HepG2 (cell line): ENCODE data around the gene TRANK1. TPM values are rescaled to one million over a fixed set of nuclear protein-coding genes. Genes with fewer than 3 reads are reported as not detected.
"Not testable (repeated sequence)": the region's sequence is repeated elsewhere in the genome, so short reads cannot be mapped to it uniquely, and the experiment has no call there.

Experiments used
- ATAC-seq: fragments of 200-7000 bp; cut with Tn5 transposase; 3 replicates; pipeline ENCODE4 v1.9.1; 2020; ENCODE audit warnings: mild to moderate bottlenecking, moderate library complexity
- BruUV-seq: library from RNA; stranded (reverse); fragments of 400-500 nt; replicated peaks from 2 replicates; lab custom pipeline; 2021; lab: Mats Ljungman, UMichigan
- CTCF ChIA-PET: fragments of 300-600 bp; formaldehyde crosslinking; extraction: SDS; loops from one replicate; lab custom pipeline; 2021; ENCODE audit warnings: low total read pairs, inconsistent platforms, low intra/inter-chr PET ratio; lab: Yijun Ruan, JAX
- POLR2A ChIA-PET: fragments of 350-600 bp; sonication (Branson Sonifier 250); formaldehyde crosslinking; loops from one replicate; lab custom pipeline; 2020; ENCODE audit warnings: antibody characterized with exemption, inconsistent platforms; lab: Yijun Ruan, JAX
- DNase-seq: peaks from one replicate; pipeline ENCODE4 v3.0.0-alpha.2; 2015; ENCODE audit warnings: low spot score
- FAIRE-seq: peaks from 3 replicates; lab custom pipeline; 2011; peaks lifted over from hg19 to GRCh38; lab: Jason Lieb, UNC
- H2AFZ ChIP-seq: one replicate; pipeline ENCODE4 v1.6.1; 2011; ENCODE audit warnings: low read length, inconsistent platforms
- H3K27ac ChIP-seq: fragments of 300-600 bp; 3 replicates; pipeline ENCODE4 v1.8.0; 2011; ENCODE audit warnings: mixed run types, mild to moderate bottlenecking, mixed read lengths, low read length, inconsistent platforms; ENCODE audit not compliant: insufficient read depth; ENCODE audit errors: extremely low read length
- H3K27me3 ChIP-seq, 2 experiments: fragments of 200-600 bp in 1 of 2; 2 replicates in 1 of 2; 3 replicates in 1 of 2; pipeline versions ENCODE4 v1.6.0 to v1.8.0; 2011; ENCODE audit warnings: low read length in 2 of 2, mild to moderate bottlenecking in 2 of 2, moderate library complexity in 2 of 2, inconsistent platforms in 1 of 2; ENCODE audit not compliant: insufficient read depth in 2 of 2, control insufficient read depth in 1 of 2
- H3K36me3 ChIP-seq, 2 experiments: fragments of 200-600 bp in 1 of 2; replicated peaks in 1 of 2; 2 replicates in 1 of 2; 3 replicates in 1 of 2; pipeline versions ENCODE4 v1.5.1 to v1.8.0; 2011; ENCODE audit warnings: low read length in 2 of 2, inconsistent platforms in 1 of 2; ENCODE audit not compliant: insufficient read depth in 2 of 2, control insufficient read depth in 1 of 2
- H3K4me1 ChIP-seq: 2 replicates; pipeline ENCODE4 v1.5.1; 2012; ENCODE audit warnings: low read length, inconsistent platforms; ENCODE audit not compliant: insufficient read depth
- H3K4me2 ChIP-seq: 2 replicates; pipeline ENCODE4 v1.6.0; 2011; ENCODE audit warnings: low read depth, low read length, inconsistent platforms
- H3K4me3 ChIP-seq, 3 experiments: fragments of 200-600 bp in 1 of 3; sonication (generic), shearing (Covaris generic) in 1 of 3; replicated peaks in 1 of 3; 2 replicates each; pipeline ENCODE4 v1.5.1; 2011 to 2016; ENCODE audit warnings: low read length in 3 of 3, inconsistent platforms in 2 of 3, low read depth in 2 of 3, mild to moderate bottlenecking in 2 of 3, control low read depth in 1 of 3, mixed read lengths in 1 of 3; ENCODE audit not compliant: insufficient read depth in 1 of 3
- H3K79me2 ChIP-seq: one replicate; pipeline ENCODE4 v1.6.1; 2011; ENCODE audit warnings: low read length, inconsistent platforms; ENCODE audit not compliant: insufficient read depth
- H3K9ac ChIP-seq: 2 replicates; pipeline ENCODE4 v1.6.0; 2011; ENCODE audit warnings: mild to moderate bottlenecking, low read depth, low read length, inconsistent platforms; ENCODE audit not compliant: insufficient read depth
- H3K9me3 ChIP-seq: 2 replicates; pipeline ENCODE4 v1.5.1; 2012; ENCODE audit warnings: mild to moderate bottlenecking, low read length
- H4K20me1 ChIP-seq: 2 replicates; pipeline ENCODE4 v1.6.0; 2011; ENCODE audit warnings: inconsistent platforms, mild to moderate bottlenecking, low read length, moderate library complexity; ENCODE audit not compliant: insufficient read depth
- HOXA7 ChIP-seq: sonication (generic); formaldehyde crosslinking; IDR thresholded peaks from 2 replicates; pipeline ENCODE4 v1.8.1; 2022; ENCODE audit warnings: mild to moderate bottlenecking, missing genetic modification reagents, moderate library complexity
- MAFK ChIP-seq, 2 experiments: IDR thresholded peaks in 1 of 2; conservative IDR thresholded peaks in 1 of 2; 2 replicates each; pipeline ENCODE4 v1.6.1; 2011; ENCODE audit warnings: improper control_type of control experiment in 2 of 2, low read length in 2 of 2
- ZFP1 ChIP-seq: IDR thresholded peaks from 2 replicates; pipeline ENCODE4 v1.6.1; 2016
- ZNF10 ChIP-seq: sonication (generic); formaldehyde crosslinking; IDR thresholded peaks from 2 replicates; pipeline ENCODE4 v1.4.0; 2020; ENCODE audit warnings: mild to moderate bottlenecking, low read depth, missing genetic modification reagents, borderline replicate concordance
- ZNF33B ChIP-seq: sonication (generic); formaldehyde crosslinking; IDR thresholded peaks from 2 replicates; pipeline ENCODE4 v1.5.1; 2020; ENCODE audit warnings: mild to moderate bottlenecking, missing genetic modification reagents
- ZNF557 ChIP-seq: sonication (generic); formaldehyde crosslinking; IDR thresholded peaks from 2 replicates; pipeline ENCODE4 v1.4.0; 2020; ENCODE audit warnings: missing genetic modification reagents
- ZNF567 ChIP-seq: sonication (generic); formaldehyde crosslinking; IDR thresholded peaks from 2 replicates; pipeline ENCODE4 v1.8.1; 2023; ENCODE audit warnings: mild to moderate bottlenecking, missing genetic modification reagents, borderline replicate concordance
- ZNF749 ChIP-seq: sonication (generic); formaldehyde crosslinking; IDR thresholded peaks from 2 replicates; pipeline ENCODE4 v1.8.0; 2022; ENCODE audit warnings: mild to moderate bottlenecking, missing genetic modification reagents, moderate library complexity, borderline replicate concordance
- WGBS: methylation state at CpG from one replicate; pipeline ENCODE4 v1.1.6; 2017; ENCODE audit warnings: low lambda C conversion rate; 5-methylcytosine and 5-hydroxymethylcytosine counted together
- in situ Hi-C: cut with HindIII; loops from 2 replicates; pipeline ENCODE4 v1.10.0; 2017; ENCODE audit warnings: low pct_unique_long_range_greater_than_20kb; ENCODE audit not compliant: extremely low pct_ligation_motif_present
- intact Hi-C: fragments of 100-400 bp; cut with micrococcal nuclease; formaldehyde crosslinking; loops from one replicate; pipeline ENCODE4 v1.10.0; 2022; ENCODE audit not compliant: unreplicated experiment
- polyA plus RNA-seq, 8 experiments: library from polyadenylated mRNA; depleted of rRNA in 3 of 8; stranded (reverse) in 7 of 8; unstranded in 1 of 8; fragments of >200 nt; fragmentation: Illumina TruSeq in 4 of 8; extraction: Trizol in 4 of 8; gene quantifications; 2 replicates each; pipeline versions ENCODE4 v1.2.1 to v1.2.3, GENCODE V29; 2011 to 2016; ENCODE audit warnings: low read depth in 4 of 8, missing spikeins in 1 of 8, mixed read lengths in 1 of 8; ENCODE audit not compliant: insufficient read depth in 1 of 8
- total RNA-seq, 5 experiments: library from RNA; depleted of rRNA; stranded (reverse); fragments of >200 nt; fragmentation: Illumina TruSeq; extraction: Trizol; gene quantifications; 2 replicates each; pipeline ENCODE4 v1.2.3, GENCODE V29; 2016; ENCODE audit warnings: low read depth in 1 of 5
- TF ChIP-seq, protein P1 (sequence below): sonication (generic); formaldehyde crosslinking; IDR thresholded peaks from 2 replicates; pipeline ENCODE4 v1.4.0; 2020; ENCODE audit warnings: mild to moderate bottlenecking, missing genetic modification reagents
- TF ChIP-seq, protein P2 (sequence below): sonication (generic); formaldehyde crosslinking; IDR thresholded peaks from 2 replicates; pipeline ENCODE4 v1.8.1; 2022; ENCODE audit warnings: low read depth, mild to moderate bottlenecking, missing genetic modification reagents

The TRANK1 gene
- total and polyA plus RNA-seq, 2 of the 13 experiments (the other 11 are each of a cell fraction or from before 2014, with no cell fraction given), result 0.13 to 0.32 TPM

DNA sequence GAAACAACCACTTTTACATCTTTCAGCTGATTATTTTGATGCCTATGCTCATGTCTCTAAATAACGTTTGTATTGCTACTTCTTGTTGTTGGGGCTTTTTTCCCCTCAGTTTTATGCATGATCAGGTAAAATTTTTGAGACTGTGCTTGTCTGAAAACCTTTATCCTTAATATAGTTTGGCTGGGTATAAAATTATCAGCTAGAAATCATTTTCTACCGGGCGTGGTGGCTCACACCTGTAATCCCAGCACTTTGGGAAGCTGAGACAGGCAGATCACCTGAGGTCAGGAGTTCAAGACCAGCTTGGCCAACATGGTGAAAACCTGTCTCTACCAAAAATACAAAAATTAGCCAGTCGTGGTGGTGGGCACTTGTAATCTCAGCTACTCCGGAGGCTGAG, 3.0 kb upstream of the TRANK1 start:
- POLR2A ChIA-PET, intact Hi-C loops, H2AFZ ChIP-seq, H3K79me2 ChIP-seq, H3K4me1 ChIP-seq, H4K20me1 ChIP-seq, H3K4me2 ChIP-seq, BruUV-seq, ATAC-seq, H3K36me3 ChIP-seq: not testable (repeated sequence)
- peaks cover 17% of the 10 kb centered on the region for H3K9me3 ChIP-seq
- 0 out of 4 replicates have a peak, but pooled peaks of 1 of the 2 experiments have one; percentile 1 for TF ChIP-seq MAFK (conservative IDR thresholded peaks at IDR 0.05 in 1 of 2, IDR thresholded peaks at IDR 0.05 in 1 of 2; ENCODE audit: low read length in 2 of 2)
- TF ChIP-seq ZFP1, result peak; percentile 99
- TF ChIP-seq, all 625 proteins: peak for 2; not testable (repeated sequence) for 623
- 36% methylated on average over 5 of the region's 5 CpGs for WGBS
- CTCF ChIA-PET, H3K9ac ChIP-seq, H3K27ac ChIP-seq, H3K4me3 ChIP-seq, DNase-seq, H3K27me3 ChIP-seq, FAIRE-seq, in situ Hi-C loops: not testable (repeated sequence)

DNA sequence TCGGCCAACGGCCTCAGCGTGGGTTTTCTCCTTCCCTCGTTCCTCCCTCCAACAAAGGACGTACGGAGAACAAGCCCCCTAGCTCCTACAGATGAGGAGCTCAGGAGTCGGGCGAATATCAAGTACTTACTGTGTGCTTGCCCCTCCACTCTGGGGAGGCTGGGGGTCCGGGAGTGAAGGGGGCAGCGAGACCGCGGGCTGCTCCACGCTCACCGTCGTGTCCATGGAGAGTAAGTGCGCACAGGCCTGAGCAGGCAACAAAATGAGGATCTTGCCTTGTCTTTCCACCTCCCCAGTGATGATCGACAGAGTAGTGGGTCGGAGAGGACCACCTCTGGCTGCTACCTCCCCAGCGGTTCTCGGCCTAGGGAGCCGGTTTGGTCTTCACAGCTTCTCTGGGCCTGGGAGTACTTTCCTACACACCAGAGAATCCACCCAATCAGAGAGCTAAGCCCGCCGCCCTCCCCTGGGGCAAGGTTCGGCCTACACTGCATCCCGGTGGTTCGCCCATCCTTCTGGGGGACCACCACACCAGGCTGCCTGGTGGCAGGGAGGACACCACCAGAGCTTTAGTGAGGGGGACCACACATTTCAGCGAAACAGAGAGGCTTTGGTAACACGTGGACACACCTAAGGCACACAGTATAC, 603 bp upstream of the TRANK1 start:
- intact Hi-C loops, result no loop called here
- Histone ChIP-seq H3K4me3 (no peak overlapping the region), H2AFZ (no peak overlapping the region), H3K9ac (no peak overlapping the region), H3K27ac (no peak overlapping the region), H3K27me3 (no peaks in the 10 kb centered on the region; a peak in 1 of 5 replicates), H3K36me3 (no peaks in the 10 kb centered on the region), H3K9me3 (peaks cover 17% of the 10 kb centered on the region), H3K79me2 (no peaks in the 10 kb centered on the region), H3K4me2 (no peak overlapping the region), H3K4me1 (no peaks in the 10 kb centered on the region), H4K20me1 (no peaks in the 10 kb centered on the region)
- no TSS peak for BruUV-seq
- DNase-seq, result no peak
- 74% methylated on average over 20 of the region's 28 CpGs for WGBS
- in situ Hi-C loops, result no loop called here
- ATAC-seq, result no peak
- FAIRE-seq, result no peak
- ChIA-PET POLR2A (no interaction called here), CTCF (no interaction called here)
- TF ChIP-seq, protein P1, sequence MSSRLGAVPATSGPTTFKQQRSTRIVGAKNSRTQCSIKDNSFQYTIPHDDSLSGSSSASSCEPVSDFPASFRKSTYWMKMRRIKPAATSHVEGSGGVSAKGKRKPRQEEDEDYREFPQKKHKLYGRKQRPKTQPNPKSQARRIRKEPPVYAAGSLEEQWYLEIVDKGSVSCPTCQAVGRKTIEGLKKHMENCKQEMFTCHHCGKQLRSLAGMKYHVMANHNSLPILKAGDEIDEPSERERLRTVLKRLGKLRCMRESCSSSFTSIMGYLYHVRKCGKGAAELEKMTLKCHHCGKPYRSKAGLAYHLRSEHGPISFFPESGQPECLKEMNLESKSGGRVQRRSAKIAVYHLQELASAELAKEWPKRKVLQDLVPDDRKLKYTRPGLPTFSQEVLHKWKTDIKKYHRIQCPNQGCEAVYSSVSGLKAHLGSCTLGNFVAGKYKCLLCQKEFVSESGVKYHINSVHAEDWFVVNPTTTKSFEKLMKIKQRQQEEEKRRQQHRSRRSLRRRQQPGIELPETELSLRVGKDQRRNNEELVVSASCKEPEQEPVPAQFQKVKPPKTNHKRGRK (CRISPR knock-in tag), result no peak
- TF ChIP-seq ZNF557 (CRISPR knock-in tag) (no peak), ZNF749 (CRISPR knock-in tag) (no peak), ZNF33B (CRISPR knock-in tag) (no peak), HOXA7 (CRISPR knock-in tag) (no peak), ZNF567 (no peak), ZNF10 (CRISPR knock-in tag) (no peak)
- TF ChIP-seq, protein P2, sequence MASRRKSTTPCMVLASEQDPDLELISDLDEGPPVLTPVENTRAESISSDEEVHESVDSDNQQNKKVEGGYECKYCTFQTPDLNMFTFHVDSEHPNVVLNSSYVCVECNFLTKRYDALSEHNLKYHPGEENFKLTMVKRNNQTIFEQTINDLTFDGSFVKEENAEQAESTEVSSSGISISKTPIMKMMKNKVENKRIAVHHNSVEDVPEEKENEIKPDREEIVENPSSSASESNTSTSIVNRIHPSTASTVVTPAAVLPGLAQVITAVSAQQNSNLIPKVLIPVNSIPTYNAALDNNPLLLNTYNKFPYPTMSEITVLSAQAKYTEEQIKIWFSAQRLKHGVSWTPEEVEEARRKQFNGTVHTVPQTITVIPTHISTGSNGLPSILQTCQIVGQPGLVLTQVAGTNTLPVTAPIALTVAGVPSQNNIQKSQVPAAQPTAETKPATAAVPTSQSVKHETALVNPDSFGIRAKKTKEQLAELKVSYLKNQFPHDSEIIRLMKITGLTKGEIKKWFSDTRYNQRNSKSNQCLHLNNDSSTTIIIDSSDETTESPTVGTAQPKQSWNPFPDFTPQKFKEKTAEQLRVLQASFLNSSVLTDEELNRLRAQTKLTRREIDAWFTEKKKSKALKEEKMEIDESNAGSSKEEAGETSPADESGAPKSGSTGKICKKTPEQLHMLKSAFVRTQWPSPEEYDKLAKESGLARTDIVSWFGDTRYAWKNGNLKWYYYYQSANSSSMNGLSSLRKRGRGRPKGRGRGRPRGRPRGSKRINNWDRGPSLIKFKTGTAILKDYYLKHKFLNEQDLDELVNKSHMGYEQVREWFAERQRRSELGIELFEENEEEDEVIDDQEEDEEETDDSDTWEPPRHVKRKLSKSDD, result no peak
